Thyroid gland (tissue), 4 donors: ENCODE results near the gene ZKSCAN5. TPM values are rescaled to one million over a fixed set of nuclear protein-coding genes. Genes with fewer than 3 reads are reported as not detected.

ENCODE experiments used
- DNase-seq, 2 donors: peaks; one replicate each; pipeline ENCODE4 v3.0.0-alpha.2; 2019
- H3K27ac ChIP-seq, 3 donors: fragments of 200-600 bp; sonication (generic); 1 replicate in 2 of 3; 2 replicates in 1 of 3; pipeline ENCODE4 v1.5.1; 2016 to 2019; ENCODE audit warnings: mild to moderate bottlenecking in 1 of 3, moderate library complexity in 1 of 3
- H3K27me3 ChIP-seq: fragments of 200-600 bp; sonication (generic); one replicate; pipeline ENCODE4 v1.5.1; 2019
- H3K36me3 ChIP-seq, 2 donors: fragments of 200-600 bp; sonication (generic); one replicate each; pipeline ENCODE4 v1.5.1; 2016 to 2019
- H3K4me1 ChIP-seq, 2 donors: fragments of 200-600 bp; sonication (generic); one replicate each; pipeline ENCODE4 v1.5.1; 2017 to 2019
- H3K4me3 ChIP-seq, 3 donors: fragments of 200-600 bp; sonication (generic); replicated peaks in 1 of 3; 1 replicate in 2 of 3; 2 replicates in 1 of 3; pipeline ENCODE4 v1.5.1; 2016; ENCODE audit warnings: mild to moderate bottlenecking in 1 of 3
- H3K9me3 ChIP-seq: fragments of 200-600 bp; sonication (generic); one replicate; pipeline ENCODE4 v1.5.1; 2017
- POLR2A ChIP-seq, 2 donors: fragments of 450-650 bp; IDR thresholded peaks; one replicate each; pipeline ENCODE4 v1.6.1; 2017; ENCODE audit warnings: antibody characterized with exemption in 2 of 2, mild to moderate bottlenecking in 2 of 2, moderate library complexity in 1 of 2
- WGBS, 2 donors: methylation state at CpG; one replicate each; pipeline ENCODE4 v1.1.5; 2017; 5-methylcytosine and 5-hydroxymethylcytosine counted together
- intact Hi-C: fragments of 100-400 bp; cut with DNase I; formaldehyde crosslinking; loops from one replicate; pipeline ENCODE4 v1.15.1; 2023
- total RNA-seq, 4 donors: library from RNA; depleted of rRNA; stranded (reverse); fragments of >200 nt; gene quantifications; one replicate each; pipeline ENCODE4 v1.2.3, GENCODE V29; 2016
- TF ChIP-seq, protein P1 (sequence below), 6 experiments: fragments of 200-600 bp in 3 of 6; fragments of 450-650 bp in 3 of 6; sonication (generic) in 3 of 6; IDR thresholded peaks; one replicate each; pipeline ENCODE4 v1.5.1; 2016 to 2019; ENCODE audit warnings: antibody characterized with exemption in 6 of 6, mild to moderate bottlenecking in 2 of 6, inconsistent platforms in 1 of 6, moderate library complexity in 1 of 6

ZKSCAN5 gene
- total RNA-seq, 4 donors from 2014 or later, result 8.7 to 14.1 (median 9.7) TPM

DNA sequence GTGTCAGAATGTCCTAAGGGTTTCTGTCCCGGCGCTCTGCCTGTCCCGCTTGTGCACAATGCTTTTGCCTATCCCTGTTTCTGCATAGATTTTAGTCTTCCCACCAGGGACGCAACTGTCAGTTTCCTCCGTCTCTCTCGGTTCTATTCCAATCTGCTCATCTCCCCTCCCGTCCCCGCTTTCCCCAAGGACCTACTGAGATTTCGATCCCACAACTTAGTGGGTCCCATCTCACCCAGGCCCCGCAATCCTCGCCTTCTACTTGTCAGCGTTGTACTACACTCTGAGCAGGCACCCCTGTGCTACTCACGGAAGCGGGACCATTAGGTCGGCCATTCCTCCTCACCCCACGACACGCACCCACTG, 53.5 kb downstream of the ZKSCAN5 start:
- DNase-seq, result no peak
- Histone ChIP-seq H3K4me1 (peaks cover 14 to 21% of the 10 kb centered on the region in 2 donors), H3K4me3 (peak overlapping the region; percentile 77 to 94 (median 81)), H3K27me3 (no peaks in the 10 kb centered on the region), H3K27ac (peak overlapping the region; percentile 92 to 96 (median 92)), H3K9me3 (no peaks in the 10 kb centered on the region), H3K36me3 (peaks cover 25 to 26% of the 10 kb centered on the region in 2 donors)
- intact Hi-C loops, result loop anchor here (10.0 kb wide), 1 partner anchor 57 kb away; the partner anchor contains the start of gene ZSCAN25
- 1 to 3% methylated on average over 17 of the region's 17 CpGs for WGBS, 2 donors
- no peak for TF ChIP-seq POLR2A (IDR thresholded peaks at IDR 0.05)
- TF ChIP-seq, protein P1, sequence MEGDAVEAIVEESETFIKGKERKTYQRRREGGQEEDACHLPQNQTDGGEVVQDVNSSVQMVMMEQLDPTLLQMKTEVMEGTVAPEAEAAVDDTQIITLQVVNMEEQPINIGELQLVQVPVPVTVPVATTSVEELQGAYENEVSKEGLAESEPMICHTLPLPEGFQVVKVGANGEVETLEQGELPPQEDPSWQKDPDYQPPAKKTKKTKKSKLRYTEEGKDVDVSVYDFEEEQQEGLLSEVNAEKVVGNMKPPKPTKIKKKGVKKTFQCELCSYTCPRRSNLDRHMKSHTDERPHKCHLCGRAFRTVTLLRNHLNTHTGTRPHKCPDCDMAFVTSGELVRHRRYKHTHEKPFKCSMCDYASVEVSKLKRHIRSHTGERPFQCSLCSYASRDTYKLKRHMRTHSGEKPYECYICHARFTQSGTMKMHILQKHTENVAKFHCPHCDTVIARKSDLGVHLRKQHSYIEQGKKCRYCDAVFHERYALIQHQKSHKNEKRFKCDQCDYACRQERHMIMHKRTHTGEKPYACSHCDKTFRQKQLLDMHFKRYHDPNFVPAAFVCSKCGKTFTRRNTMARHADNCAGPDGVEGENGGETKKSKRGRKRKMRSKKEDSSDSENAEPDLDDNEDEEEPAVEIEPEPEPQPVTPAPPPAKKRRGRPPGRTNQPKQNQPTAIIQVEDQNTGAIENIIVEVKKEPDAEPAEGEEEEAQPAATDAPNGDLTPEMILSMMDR (IDR thresholded peaks at IDR 0.05), result no peak

DNA sequence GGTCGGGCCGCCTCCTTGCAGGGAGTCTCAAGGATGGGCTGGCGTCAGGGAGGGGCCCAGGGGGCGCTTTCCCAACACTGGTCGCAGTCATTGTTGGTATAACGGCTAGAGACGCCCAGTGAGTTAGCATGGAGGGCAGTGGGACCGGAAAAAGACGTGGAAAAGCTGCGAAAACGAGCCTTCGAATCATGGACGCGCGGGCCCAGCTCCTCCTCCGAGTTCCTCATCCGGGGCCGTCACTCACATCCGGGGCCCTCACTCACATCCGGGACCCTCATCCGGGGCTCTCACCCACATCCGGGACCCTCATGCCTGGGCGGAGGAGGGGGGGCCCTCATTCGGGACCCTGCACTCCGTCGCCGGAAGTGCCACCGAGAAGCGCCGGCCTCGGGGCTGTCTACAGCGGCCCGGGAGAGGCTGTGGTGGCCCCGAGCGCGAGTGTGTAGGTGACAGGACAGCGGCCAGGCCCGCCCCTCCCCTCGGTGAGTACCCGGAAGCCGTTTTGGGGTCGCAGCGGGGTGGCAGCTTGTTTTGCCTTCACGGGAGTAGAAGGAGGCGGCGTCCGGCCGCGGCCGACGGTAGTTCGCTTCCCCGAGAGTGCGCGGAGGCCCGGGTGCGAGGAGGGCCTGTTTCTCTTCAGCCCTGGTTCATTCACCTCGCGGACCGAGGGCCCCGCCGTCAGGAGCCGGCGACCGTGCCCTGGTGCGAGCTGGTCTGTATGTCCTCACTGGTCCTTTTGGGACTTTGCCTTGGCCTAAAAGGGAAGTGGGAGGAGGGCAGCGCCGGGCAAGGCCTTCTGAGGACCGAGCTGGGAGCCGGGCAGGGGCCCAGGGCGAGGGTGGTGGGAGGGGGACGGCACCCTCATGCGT, 54.1 kb downstream of the ZKSCAN5 start, which contains the start of gene ZNF655:
Gene ZNF655, plus strand, starts transcription at position 337 of the 869 bp plus-strand sequence. CDS start 1,918 bp downstream, outside the sequence.
- Histone ChIP-seq H3K27ac (peak within 1 kb of the TSS; percentile 92 to 96 (median 92)), H3K4me1 (peaks cover 14 to 21% of the 10 kb centered on the region in 2 donors), H3K36me3 (peaks cover 31 to 32% of the 10 kb centered on the region in 2 donors), H3K9me3 (no peaks in the 10 kb centered on the region), H3K27me3 (no peaks in the 10 kb centered on the region), H3K4me3 (peak within 1 kb of the TSS; percentile 77 to 94 (median 81))
- WGBS, 2 donors, result 0% methylated on average over 21 to 45 of the region's 73 CpGs
- TF ChIP-seq, protein P1 (IDR thresholded peaks at IDR 0.05), result no peak
- peak in 1 of 2 donors; percentile 83 for TF ChIP-seq POLR2A (IDR thresholded peaks at IDR 0.05)
- DNase-seq, result peak; percentile 95
- intact Hi-C loops, result loop anchor here (10.0 kb wide), 1 partner anchor 56 kb away; the partner anchor contains the start of gene ZSCAN25

DNA sequence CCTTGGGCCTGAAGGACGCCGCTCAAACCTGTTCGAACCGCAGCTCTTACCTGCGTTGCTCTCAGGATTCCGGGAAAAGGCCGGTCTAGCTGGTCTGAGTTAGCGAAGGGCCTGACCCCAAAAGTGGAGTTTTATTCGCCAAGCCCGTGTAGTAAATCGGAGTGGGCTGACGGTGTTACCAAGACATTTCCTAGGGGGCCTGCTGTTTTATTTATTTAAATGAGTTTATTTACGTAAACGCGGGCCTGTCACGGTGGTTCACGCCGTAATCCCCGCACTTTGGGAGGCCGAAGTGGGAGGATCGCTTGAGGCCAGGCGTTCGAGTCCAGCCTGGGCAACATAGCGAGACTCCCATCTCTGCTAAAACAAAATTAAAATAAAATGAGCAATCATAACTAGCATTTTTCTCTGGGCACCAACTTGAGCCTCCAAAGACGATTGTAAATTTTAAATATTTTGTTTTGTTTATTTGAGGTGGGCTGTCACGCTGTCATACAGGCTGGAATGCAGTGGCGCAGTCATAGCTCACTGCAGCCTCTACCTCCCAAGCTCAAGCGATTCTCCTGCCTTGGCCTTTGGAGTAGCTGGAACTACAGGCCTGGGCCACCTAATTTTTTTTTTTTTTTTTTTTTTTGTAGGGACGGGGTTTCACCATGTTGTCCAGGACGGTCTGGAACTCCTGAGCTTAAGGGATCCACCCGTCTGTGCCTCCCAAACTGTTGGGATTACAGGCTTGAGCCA, 54.9 kb downstream of the ZKSCAN5 start:
- peaks cover 39 to 40% of the 10 kb centered on the region in 2 donors for H3K36me3 ChIP-seq
- intact Hi-C loops, result loop anchor here (10.0 kb wide), 1 partner anchor 55 kb away; the partner anchor contains the start of gene ZSCAN25
- no peak for DNase-seq
- no peaks in the 10 kb centered on the region for H3K9me3 ChIP-seq
- H3K4me3 ChIP-seq, result peak overlapping the region; percentile 77 to 94 (median 81)
- H3K4me1 ChIP-seq, result peaks cover 14 to 21% of the 10 kb centered on the region in 2 donors
- H3K27me3 ChIP-seq, result no peaks in the 10 kb centered on the region
- 31 to 40% methylated on average over 23 to 31 of the region's 31 CpGs for WGBS, 2 donors
- TF ChIP-seq, protein P1 (IDR thresholded peaks at IDR 0.05), result no peak
- no peak for TF ChIP-seq POLR2A (IDR thresholded peaks at IDR 0.05)
- peak overlapping the region; percentile 92 to 96 (median 92) for H3K27ac ChIP-seq

DNA sequence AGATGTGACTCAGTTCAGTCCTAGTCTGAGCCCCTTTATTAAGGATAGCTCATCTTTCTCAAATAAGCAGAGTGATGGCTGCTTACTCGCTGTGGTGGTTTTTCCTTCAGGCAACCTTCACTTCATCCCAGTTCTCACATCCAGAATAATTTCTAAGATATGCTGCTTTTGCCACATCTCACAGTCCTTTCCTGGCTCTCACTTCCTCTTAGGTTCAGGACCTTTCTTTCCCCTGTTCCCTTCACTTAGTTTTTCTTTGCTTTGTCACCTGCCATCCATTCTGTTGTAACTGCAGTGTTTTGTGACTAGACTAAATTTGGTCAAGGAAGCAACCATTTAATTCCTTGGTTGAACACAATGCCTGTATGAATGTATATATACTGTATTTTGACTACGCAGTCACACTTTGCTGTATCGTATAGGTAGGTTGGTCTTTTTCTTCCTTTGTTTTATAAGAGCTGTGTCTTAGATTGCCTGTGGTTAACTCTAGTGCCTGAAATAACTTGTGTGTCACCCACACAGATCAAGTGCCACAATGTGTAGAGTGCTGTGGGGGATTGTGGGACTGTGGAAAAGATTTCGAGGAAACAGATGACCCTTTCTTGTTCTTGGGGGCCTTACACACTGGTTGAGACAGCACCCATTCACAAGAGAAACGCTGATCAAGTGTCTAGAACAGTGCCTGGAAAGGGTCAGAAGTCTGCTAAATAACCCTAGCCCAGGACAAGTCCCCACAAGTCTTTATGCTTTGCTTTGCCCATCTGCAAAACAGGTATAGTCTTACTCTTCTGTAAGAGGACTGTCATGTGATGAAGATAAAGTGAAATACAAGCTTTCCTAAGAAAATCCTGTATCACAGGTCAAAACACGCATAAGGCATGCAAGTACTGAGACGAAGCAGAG, 56.6 kb downstream of the ZKSCAN5 start:
- Histone ChIP-seq H3K27me3 (no peaks in the 10 kb centered on the region), H3K27ac (no peak overlapping the region), H3K36me3 (peaks cover 47 to 48% of the 10 kb centered on the region in 2 donors), H3K4me1 (peaks cover 14 to 21% of the 10 kb centered on the region in 2 donors), H3K4me3 (no peak overlapping the region), H3K9me3 (no peaks in the 10 kb centered on the region)
- TF ChIP-seq POLR2A (IDR thresholded peaks at IDR 0.05), result no peak
- TF ChIP-seq, protein P1 (IDR thresholded peaks at IDR 0.05), result no peak
- 93% methylated on average over 7 of the region's 7 CpGs for WGBS, 2 donors
- DNase-seq, result no peak
- intact Hi-C loops, result no loop called here
